ENCODE measurements around the gene CX3CR1. TPM values are rescaled to one million over a fixed set of nuclear protein-coding genes. Genes with fewer than 3 reads are reported as not detected.

Gene CX3CR1
- polyA plus RNA-seq, 1 donor from 2014 or later, result not detected

DNA sequence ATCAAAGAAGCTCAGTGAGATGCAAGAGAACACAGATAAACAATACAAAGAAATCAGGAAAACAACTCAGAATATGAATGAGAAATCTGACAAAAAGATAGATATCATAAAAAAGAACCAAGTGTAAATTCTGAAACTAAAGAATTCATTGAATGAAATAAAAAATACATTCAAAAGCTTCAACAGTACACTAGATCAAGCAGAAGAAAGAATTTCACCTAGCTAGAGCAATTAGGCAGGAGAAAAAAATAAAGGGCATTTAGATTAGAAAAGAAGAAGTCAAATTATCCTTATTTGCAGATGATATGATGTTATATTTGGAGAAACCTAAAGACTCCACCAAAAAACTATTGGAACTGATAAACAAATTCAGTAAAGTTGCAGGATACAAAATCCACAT lies 19.4 kb upstream of the CX3CR1 start:
- Histone ChIP-seq H3F3A (ENCODE audit: insufficient read depth, low read length, poor library complexity, severe bottlenecking) (no peaks in the 10 kb centered on the region), H4K20me1 (ENCODE audit: insufficient read depth) (no peaks in the 10 kb centered on the region), H3K27me3 (ENCODE audit: insufficient read depth, low read depth, low read length) (no peaks in the 10 kb centered on the region), H3K4me2 (ENCODE audit: low read length) (no peak overlapping the region), H3K27ac (ENCODE audit: low read length) (no peak overlapping the region), H3K9me2 (ENCODE audit: insufficient read depth, low read length) (no peaks in the 10 kb centered on the region), H3K4me3 (ENCODE audit: low read length) (no peak overlapping the region), H3K9me3 (ENCODE audit: low read length) (no peaks in the 10 kb centered on the region), H3K79me2 (replicated peaks; ENCODE audit: insufficient read depth, low read length) (no peaks in the 10 kb centered on the region), H3K9ac (ENCODE audit: low read length) (no peak overlapping the region), H2AFZ (ENCODE audit: low read depth, low read length) (no peak overlapping the region), H3K36me3 (ENCODE audit: insufficient read depth, low read length) (no peaks in the 10 kb centered on the region)
- TF ChIP-seq POLR2AphosphoS5 (IDR thresholded peaks at IDR 0.05), result no peak
- no peak for TF ChIP-seq SMC3 (conservative IDR thresholded peaks at IDR 0.05; ENCODE audit: poor library complexity)
- no peak for TF ChIP-seq RAD21 (conservative IDR thresholded peaks at IDR 0.05)
- TF ChIP-seq TAF1 (IDR thresholded peaks at IDR 0.05; ENCODE audit: low read depth), result no peak
- TF ChIP-seq EZH2 (IDR thresholded peaks at IDR 0.05; ENCODE audit: borderline replicate concordance, insufficient read depth, low read length, poor library complexity, severe bottlenecking), result no peak
- no peak for TF ChIP-seq EP300 (conservative IDR thresholded peaks at IDR 0.05; ENCODE audit: poor library complexity, severe bottlenecking)
- TF ChIP-seq, protein P1, sequence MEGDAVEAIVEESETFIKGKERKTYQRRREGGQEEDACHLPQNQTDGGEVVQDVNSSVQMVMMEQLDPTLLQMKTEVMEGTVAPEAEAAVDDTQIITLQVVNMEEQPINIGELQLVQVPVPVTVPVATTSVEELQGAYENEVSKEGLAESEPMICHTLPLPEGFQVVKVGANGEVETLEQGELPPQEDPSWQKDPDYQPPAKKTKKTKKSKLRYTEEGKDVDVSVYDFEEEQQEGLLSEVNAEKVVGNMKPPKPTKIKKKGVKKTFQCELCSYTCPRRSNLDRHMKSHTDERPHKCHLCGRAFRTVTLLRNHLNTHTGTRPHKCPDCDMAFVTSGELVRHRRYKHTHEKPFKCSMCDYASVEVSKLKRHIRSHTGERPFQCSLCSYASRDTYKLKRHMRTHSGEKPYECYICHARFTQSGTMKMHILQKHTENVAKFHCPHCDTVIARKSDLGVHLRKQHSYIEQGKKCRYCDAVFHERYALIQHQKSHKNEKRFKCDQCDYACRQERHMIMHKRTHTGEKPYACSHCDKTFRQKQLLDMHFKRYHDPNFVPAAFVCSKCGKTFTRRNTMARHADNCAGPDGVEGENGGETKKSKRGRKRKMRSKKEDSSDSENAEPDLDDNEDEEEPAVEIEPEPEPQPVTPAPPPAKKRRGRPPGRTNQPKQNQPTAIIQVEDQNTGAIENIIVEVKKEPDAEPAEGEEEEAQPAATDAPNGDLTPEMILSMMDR (IDR thresholded peaks at IDR 0.05; ENCODE audit: poor library complexity, severe bottlenecking), result no peak
- no peak for TF ChIP-seq MXI1 (conservative IDR thresholded peaks at IDR 0.05; ENCODE audit: poor library complexity, severe bottlenecking)
- TF ChIP-seq, protein P2, sequence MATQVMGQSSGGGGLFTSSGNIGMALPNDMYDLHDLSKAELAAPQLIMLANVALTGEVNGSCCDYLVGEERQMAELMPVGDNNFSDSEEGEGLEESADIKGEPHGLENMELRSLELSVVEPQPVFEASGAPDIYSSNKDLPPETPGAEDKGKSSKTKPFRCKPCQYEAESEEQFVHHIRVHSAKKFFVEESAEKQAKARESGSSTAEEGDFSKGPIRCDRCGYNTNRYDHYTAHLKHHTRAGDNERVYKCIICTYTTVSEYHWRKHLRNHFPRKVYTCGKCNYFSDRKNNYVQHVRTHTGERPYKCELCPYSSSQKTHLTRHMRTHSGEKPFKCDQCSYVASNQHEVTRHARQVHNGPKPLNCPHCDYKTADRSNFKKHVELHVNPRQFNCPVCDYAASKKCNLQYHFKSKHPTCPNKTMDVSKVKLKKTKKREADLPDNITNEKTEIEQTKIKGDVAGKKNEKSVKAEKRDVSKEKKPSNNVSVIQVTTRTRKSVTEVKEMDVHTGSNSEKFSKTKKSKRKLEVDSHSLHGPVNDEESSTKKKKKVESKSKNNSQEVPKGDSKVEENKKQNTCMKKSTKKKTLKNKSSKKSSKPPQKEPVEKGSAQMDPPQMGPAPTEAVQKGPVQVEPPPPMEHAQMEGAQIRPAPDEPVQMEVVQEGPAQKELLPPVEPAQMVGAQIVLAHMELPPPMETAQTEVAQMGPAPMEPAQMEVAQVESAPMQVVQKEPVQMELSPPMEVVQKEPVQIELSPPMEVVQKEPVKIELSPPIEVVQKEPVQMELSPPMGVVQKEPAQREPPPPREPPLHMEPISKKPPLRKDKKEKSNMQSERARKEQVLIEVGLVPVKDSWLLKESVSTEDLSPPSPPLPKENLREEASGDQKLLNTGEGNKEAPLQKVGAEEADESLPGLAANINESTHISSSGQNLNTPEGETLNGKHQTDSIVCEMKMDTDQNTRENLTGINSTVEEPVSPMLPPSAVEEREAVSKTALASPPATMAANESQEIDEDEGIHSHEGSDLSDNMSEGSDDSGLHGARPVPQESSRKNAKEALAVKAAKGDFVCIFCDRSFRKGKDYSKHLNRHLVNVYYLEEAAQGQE (IDR thresholded peaks at IDR 0.05; ENCODE audit: borderline replicate concordance), result no peak

DNA sequence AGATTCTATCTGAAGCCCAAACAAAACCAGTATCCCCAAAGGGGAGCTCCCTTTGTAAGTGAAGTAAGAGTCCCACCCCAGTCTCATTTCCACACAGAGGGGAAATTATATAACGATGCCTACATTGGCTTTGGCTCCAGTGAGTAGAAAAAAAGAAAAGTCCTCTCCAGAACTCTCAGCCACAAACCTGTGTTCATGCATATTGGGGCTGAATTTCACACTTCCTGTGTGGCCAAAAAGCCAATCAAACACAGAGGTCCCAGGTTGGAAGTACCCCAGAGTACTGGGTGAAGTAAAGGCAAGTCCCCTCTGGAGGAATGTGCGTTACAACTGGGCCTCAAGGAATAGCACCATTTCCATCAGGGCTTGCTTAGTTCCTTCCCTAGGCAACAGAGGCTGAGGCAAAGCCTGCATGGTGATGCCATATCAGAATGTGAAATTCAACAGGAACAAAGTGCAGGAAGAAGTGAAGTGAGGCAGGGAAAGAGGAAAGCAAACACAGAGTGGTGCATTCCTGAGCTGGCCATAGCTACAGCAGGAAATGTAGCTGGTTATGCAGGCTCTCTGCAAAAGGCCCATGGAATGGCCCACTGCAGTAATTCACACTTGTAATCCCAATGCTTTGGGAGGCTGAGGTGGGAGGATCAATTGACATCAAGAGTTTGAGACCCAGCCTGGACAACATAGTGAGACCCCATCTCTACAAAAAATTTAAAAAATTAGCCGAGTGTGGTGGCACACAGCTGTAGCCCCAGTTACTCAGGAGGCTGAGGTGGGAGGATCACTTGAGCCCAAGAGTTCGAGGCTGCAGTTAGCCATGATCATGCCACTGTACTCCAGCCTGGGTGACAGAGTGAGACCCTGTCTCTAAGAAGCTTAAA lies 16.6 kb upstream of the CX3CR1 start:
- Histone ChIP-seq H3K9ac (ENCODE audit: low read length) (no peak overlapping the region), H2AFZ (ENCODE audit: low read depth, low read length) (no peak overlapping the region), H3K4me2 (ENCODE audit: low read length) (no peak overlapping the region), H3F3A (ENCODE audit: insufficient read depth, low read length, poor library complexity, severe bottlenecking) (no peaks in the 10 kb centered on the region), H3K9me2 (ENCODE audit: insufficient read depth, low read length) (no peaks in the 10 kb centered on the region), H3K9me3 (ENCODE audit: low read length) (no peaks in the 10 kb centered on the region), H3K27ac (ENCODE audit: low read length) (no peak overlapping the region), H4K20me1 (ENCODE audit: insufficient read depth) (no peaks in the 10 kb centered on the region), H3K79me2 (replicated peaks; ENCODE audit: insufficient read depth, low read length) (no peaks in the 10 kb centered on the region), H3K4me3 (ENCODE audit: low read length) (no peak overlapping the region), H3K27me3 (ENCODE audit: insufficient read depth, low read depth, low read length) (no peaks in the 10 kb centered on the region), H3K36me3 (ENCODE audit: insufficient read depth, low read length) (no peaks in the 10 kb centered on the region)
- TF ChIP-seq SMC3 (conservative IDR thresholded peaks at IDR 0.05; ENCODE audit: poor library complexity) (no peak), RAD21 (conservative IDR thresholded peaks at IDR 0.05) (no peak), POLR2AphosphoS5 (IDR thresholded peaks at IDR 0.05) (no peak), EZH2 (IDR thresholded peaks at IDR 0.05; ENCODE audit: borderline replicate concordance, insufficient read depth, low read length, poor library complexity, severe bottlenecking) (no peak), TAF1 (IDR thresholded peaks at IDR 0.05; ENCODE audit: low read depth) (no peak)
- TF ChIP-seq, protein P2 (IDR thresholded peaks at IDR 0.05; ENCODE audit: borderline replicate concordance), result no peak
- TF ChIP-seq, protein P1 (IDR thresholded peaks at IDR 0.05; ENCODE audit: poor library complexity, severe bottlenecking), result no peak

Data from neural cell (in vitro differentiated cells).